ENCODE measurements around the gene ANKLE1. TPM values are rescaled to one million over a fixed set of nuclear protein-coding genes. Genes with fewer than 3 reads are reported as not detected.

Gene ANKLE1
- total RNA-seq, 1 experiment from 2014 or later, result 9.1 TPM

- no peak for TF ChIP-seq ATF1 (CRISPR knock-in tag; IDR thresholded peaks at IDR 0.05)
- no peak for TF ChIP-seq ELF4 (CRISPR knock-in tag; IDR thresholded peaks at IDR 0.05; ENCODE audit: low read depth)
- no peak for TF ChIP-seq USF2 (CRISPR knock-in tag; IDR thresholded peaks at IDR 0.05)
- TF ChIP-seq NFATC4 (CRISPR knock-in tag; IDR thresholded peaks at IDR 0.05), result no peak
- peak; percentile 95 for TF ChIP-seq FOXP4 (CRISPR knock-in tag; IDR thresholded peaks at IDR 0.05)
- peak; percentile 85 for TF ChIP-seq PRDM15 (CRISPR knock-in tag; IDR thresholded peaks at IDR 0.05)
- TF ChIP-seq E2F5 (CRISPR knock-in tag; IDR thresholded peaks at IDR 0.05), result no peak
- TF ChIP-seq PREB (CRISPR knock-in tag; IDR thresholded peaks at IDR 0.05; ENCODE audit: borderline replicate concordance), result no peak
- TF ChIP-seq AFF4 (CRISPR knock-in tag; IDR thresholded peaks at IDR 0.05; ENCODE audit: borderline replicate concordance), result no peak
- TF ChIP-seq AR (CRISPR knock-in tag; IDR thresholded peaks at IDR 0.05), result no peak
- TF ChIP-seq MLX (CRISPR knock-in tag; IDR thresholded peaks at IDR 0.05), result 0 out of 2 replicates have a peak, but pooled peaks have one; percentile 13
- no peak; the same call in 1 of the 2 replicates for TF ChIP-seq IRF2 (CRISPR knock-in tag; IDR thresholded peaks at IDR 0.05; ENCODE audit: borderline replicate concordance, low read depth)
- TF ChIP-seq FOXP1 (CRISPR knock-in tag; IDR thresholded peaks at IDR 0.05; ENCODE audit: borderline replicate concordance), result peak; percentile 84
- no peak for TF ChIP-seq ZNF138 (CRISPR knock-in tag; conservative IDR thresholded peaks at IDR 0.05)
- no peak for TF ChIP-seq ERG (CRISPR knock-in tag; IDR thresholded peaks at IDR 0.05)
- no peak for TF ChIP-seq ZNF671 (CRISPR knock-in tag; IDR thresholded peaks at IDR 0.05)
- TF ChIP-seq CTCF (IDR thresholded peaks at IDR 0.05), result no peak
Measured at GRCh38 chr19:17328517-17329365, 47.0 kb downstream of the ANKLE1 start (continued).

Measured in WTC11 (cell line).